Adrenal gland (tissue), 5 donors: Measurements from ENCODE around the gene SLC2A2.

Experiments used
- POLR2A ChIP-seq, 2 donors: fragments of 450-650 bp; IDR thresholded peaks; one replicate each; pipeline ENCODE4 v1.6.1; 2017; ENCODE audit warnings: antibody characterized with exemption in 2 of 2, mild to moderate bottlenecking in 2 of 2, moderate library complexity in 1 of 2
- TF ChIP-seq, protein P1 (sequence below), 6 experiments: fragments of 450-650 bp in 4 of 6; fragments of 200-600 bp in 2 of 6; sonication (generic) in 1 of 6; IDR thresholded peaks; 1 replicate in 5 of 6; 2 replicates in 1 of 6; pipeline versions ENCODE4 v1.5.1 to v1.8.0; 2016 to 2021; ENCODE audit warnings: antibody characterized with exemption in 6 of 6, mild to moderate bottlenecking in 2 of 6, moderate library complexity in 1 of 6
- donor health status: DM: no; HTN: no; CAD: no.

- TF ChIP-seq, protein P1, sequence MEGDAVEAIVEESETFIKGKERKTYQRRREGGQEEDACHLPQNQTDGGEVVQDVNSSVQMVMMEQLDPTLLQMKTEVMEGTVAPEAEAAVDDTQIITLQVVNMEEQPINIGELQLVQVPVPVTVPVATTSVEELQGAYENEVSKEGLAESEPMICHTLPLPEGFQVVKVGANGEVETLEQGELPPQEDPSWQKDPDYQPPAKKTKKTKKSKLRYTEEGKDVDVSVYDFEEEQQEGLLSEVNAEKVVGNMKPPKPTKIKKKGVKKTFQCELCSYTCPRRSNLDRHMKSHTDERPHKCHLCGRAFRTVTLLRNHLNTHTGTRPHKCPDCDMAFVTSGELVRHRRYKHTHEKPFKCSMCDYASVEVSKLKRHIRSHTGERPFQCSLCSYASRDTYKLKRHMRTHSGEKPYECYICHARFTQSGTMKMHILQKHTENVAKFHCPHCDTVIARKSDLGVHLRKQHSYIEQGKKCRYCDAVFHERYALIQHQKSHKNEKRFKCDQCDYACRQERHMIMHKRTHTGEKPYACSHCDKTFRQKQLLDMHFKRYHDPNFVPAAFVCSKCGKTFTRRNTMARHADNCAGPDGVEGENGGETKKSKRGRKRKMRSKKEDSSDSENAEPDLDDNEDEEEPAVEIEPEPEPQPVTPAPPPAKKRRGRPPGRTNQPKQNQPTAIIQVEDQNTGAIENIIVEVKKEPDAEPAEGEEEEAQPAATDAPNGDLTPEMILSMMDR (IDR thresholded peaks at IDR 0.05), result no peak
- TF ChIP-seq POLR2A (IDR thresholded peaks at IDR 0.05), result no peak
These were observed at the start of gene SLC2A2 for GRCh38 chr3:171026597-171027293.
